Renal cortex interstitium (tissue), 11 donors: ENCODE measurements around the gene SMYD3. TPM values are rescaled to one million over a fixed set of nuclear protein-coding genes. Genes with fewer than 3 reads are reported as not detected.

Experiments
- DNase-seq, 11 donors: peaks; one replicate each; pipeline ENCODE4 v3.0.0-alpha.2; 2013; ENCODE audit warnings: low read depth in 9 of 11, low spot score in 4 of 11; ENCODE audit errors: extremely low read depth in 1 of 11
- polyA plus RNA-seq, 3 donors: library from polyadenylated mRNA; unstranded; fragments of 120-200 nt; gene quantifications; one replicate each; pipeline ENCODE4 v1.2.1, GENCODE V29; 2013; ENCODE audit not compliant: insufficient read length in 3 of 3

The SMYD3 gene
- polyA plus RNA-seq, 3 donors: 25.0 to 28.7 (median 28.5) TPM

GRCh38 chr1:246181241-246181640 is 325.8 kb downstream of the SMYD3 start:
- DNase-seq: no peak

DNA sequence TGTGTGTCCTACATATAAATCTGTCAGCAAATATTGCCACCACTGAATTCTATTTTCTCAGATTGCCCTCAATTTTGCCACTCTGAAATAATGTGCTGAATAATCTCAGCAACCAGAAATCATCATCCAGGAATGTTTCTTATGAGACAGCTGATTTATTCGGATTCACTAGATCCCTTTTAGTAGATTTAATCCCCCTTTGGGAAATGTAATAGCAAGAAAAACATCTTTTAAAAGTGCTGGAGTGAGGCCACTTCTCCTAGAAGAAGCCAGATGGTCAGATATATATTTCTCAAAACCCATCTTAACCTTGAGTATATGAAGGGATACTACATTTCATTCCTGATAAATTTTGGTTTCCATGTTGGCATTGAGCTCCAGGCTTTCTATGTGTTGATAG is 327.7 kb downstream of the SMYD3 start:
- DNase-seq: no peak

DNA sequence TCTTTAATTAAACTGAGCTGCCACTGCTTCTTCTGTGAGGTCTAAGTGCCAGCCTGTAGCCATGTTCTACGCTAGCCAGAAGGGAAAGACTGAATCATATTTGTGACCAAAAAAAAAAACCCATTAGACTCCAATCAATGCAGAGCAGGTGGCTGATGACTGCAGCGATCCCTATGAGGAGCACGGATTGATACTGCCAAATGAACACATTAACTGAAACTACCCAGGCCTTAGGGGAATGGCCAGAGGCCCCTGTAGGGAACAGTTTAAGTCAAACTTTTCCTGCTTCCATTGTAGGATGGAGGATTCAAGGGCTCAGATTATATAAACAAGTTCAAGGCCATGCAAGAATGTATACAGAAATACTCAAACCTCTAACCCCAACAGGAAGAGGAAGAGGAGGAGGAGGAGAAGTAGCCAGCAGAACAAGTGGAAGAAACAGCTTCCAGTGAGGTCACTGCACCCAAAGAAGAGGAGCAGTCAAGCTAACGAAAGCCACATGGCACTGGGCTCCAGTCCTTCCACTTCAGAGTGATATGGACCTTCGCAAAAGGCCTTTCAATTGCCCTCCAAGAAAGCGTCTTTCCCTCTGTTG is 328.3 kb downstream of the SMYD3 start:
- DNase-seq: no peak

DNA sequence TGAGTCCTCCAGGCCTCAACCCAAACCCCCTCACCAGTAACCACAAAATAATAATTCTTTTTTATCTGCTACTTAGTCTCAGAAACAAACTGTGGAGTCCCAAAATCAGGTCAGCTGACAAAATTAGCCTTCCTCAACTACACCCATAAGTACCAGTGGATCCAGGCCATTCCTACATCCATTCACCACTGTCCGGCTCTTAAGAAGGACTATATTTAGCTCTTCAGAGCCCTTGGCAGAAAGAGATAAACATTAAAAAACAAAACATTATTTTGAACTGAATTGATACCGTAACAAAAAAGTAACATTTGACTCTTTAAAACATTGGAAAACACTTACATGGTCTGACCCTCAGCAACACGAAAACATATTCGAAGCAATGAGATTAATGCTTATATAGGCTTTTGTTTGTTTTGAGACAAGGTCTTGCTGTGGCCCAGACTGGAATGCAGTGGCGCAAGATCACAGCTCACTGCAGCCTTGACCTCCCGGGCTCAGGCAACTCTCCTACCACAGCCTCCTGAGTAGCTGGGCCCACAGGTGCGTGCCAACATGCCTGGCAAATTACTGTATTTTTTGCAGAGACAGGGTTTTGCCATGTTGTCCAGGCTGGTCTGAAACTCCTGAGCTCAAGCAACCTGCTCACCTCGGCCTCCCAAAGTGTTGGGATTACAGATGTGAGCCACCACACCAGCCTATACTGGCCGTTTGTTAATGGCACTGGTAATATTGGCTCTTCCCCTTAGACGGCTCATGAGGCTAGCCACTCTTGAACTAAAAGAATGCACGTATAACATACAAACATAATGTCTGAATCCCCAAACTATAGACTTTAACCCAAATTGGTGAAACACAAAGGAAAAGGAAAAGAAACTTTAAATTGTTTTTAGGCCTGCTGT is 330.7 kb downstream of the SMYD3 start:
- DNase-seq: no peak

- no peak for DNase-seq
Observed at GRCh38 chr1:246170574-246171261, 336.4 kb downstream of the SMYD3 start.

DNA sequence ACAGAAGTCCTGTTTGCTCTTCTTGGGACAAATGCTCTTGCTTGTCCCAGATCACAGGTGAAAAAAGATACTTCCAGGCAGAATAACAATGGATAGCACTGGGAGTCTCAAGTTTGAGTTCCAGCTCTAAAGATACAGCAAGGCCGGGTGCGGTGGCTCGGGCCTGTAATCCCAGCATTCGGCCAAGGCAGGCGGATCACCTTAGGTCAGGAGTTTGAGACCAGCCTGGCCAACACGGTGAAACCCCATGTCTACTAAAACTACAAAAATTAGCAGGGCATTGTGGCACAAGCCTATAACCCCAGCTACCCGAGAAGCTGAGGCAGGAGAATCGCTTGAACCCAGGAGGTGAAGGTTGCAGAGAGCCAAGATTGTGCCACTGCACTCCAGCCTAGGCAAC is 337.6 kb downstream of the SMYD3 start:
- no peak for DNase-seq

- no peak for DNase-seq
Observed at GRCh38 chr1:246169019-246169418, 338.1 kb downstream of the SMYD3 start.

DNA sequence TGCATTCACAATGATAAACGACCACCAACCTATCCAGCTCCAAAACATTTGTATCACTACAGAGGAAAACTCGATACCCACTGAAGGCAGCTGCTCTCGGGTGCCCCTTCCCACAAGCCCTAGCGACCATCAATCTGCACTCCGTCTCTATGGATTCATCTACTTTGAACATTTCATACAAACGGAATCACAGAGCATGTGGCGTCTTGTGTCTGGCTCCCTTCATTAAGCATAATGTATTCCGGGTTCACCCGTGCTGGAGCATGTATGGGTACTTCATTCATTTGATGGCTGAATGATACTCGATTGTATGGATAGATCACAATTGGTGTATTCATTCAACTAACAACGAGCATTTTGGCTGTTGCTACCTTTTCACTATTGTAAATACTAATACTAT is 340.2 kb downstream of the SMYD3 start:
- no peak for DNase-seq

DNA sequence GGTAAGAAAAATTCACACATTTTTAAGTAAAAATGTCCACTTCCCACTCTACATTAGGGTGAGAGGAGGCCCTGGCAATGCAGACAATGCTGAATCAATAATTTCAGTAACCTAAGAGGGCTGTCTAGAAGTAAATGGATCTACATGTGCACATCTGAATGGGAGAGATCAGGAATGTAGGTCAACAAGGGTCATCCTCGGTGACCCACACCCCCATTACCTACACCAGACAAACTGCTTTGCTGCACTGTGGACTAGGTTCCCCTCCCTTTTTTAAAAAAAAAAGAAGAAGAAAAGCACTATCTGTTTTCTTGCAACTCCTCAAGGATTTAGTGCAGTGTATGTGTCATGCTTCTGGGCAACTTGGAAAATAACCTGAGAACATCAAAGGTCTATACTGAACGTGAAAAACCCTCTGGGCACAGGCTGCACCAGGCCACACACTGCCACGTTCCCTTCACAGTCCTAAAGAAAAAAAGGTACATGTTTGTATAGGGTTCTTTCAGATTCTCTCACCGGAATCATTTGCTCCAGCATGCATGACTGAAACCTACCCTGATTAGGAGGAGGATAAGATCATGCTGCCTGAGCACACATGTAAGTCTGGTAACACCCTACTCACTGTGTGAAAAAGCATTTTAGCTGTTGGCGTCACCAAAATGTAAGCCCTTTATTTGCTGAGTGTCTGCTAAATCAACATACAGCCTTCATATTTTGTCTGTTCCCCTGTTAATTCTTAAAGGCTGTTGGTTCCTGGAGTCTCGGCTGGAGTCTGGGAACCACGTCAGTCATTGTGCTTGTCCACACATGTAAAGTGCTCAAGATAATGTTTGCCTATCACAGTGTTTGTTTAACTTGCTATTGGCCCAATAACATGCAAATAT is 341.0 kb downstream of the SMYD3 start:
- no peak for DNase-seq

DNA sequence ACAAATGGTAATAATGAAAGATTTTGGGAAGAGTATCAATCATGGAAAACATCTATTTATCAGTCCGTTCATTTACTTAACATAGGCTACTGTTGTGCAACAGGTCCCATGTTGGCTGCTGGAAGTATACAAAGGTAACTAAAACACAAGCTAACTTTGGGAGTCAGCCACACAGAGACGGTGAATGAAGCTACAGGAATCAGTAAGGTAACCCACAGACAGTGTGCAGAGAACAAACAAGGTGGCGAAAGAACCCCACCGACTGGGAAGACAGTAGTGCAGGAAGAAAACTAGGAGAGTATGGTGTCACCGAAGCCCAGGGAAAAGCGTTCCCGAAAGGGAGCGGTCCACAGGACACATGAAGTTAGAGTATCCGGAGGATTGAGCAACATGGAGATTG is 342.3 kb downstream of the SMYD3 start:
- no peak for DNase-seq

GRCh38 chr1:246162560-246162959 is 344.5 kb downstream of the SMYD3 start:
- no peak for DNase-seq

- no peak for DNase-seq
Observed at GRCh38 chr1:246161626-246162025, 345.5 kb downstream of the SMYD3 start.

GRCh38 chr1:246160905-246161304 is 346.2 kb downstream of the SMYD3 start:
- DNase-seq: no peak

DNA sequence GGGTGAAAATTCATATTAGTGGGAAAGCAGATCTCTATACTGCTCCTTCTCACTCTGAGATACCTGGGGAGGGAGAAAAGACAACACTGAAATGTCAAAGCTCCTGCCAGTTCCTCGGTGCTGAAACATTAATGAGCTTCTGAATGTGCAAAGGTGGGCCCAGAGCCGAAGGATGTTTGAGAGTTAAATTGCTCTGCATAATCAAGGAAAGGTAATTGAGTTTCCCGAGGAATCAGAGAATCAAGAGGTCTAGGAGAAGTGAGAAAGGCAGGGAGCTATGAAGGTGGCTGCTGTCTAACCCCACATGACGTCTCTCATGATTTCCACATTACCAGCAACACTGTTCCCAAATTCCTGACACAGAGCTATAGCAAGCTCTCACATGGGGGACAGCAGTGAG is 346.7 kb downstream of the SMYD3 start:
- no peak for DNase-seq

- no peak for DNase-seq
Observed at GRCh38 chr1:246159279-246160227, 347.5 kb downstream of the SMYD3 start.

GRCh38 chr1:246158131-246158530 is 348.9 kb downstream of the SMYD3 start:
- DNase-seq: no peak

DNA sequence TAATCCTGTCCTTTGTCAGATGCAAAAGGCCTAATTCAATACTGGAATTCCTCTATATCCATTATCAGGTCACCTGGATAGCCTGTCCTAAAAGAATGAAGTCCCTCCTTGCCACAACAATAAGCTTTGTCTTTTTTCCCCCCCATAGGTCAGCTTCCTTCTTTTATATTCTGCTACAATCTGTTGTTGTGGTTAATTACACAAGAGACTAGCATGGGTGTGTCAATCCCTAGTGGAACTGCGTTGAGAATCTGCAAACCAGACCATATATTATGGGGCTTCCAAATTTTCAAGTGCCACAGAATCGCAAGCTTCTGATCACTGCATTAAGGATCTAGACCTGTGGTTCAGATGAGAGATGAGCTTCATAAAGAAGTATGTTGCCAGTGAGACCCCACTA is 349.6 kb downstream of the SMYD3 start:
- no peak for DNase-seq

GRCh38 chr1:246156847-246157246 is 350.2 kb downstream of the SMYD3 start:
- no peak for DNase-seq
